Measurements from ENCODE around the gene PSMB7. TPM values are rescaled to one million over a fixed set of nuclear protein-coding genes. Genes with fewer than 3 reads are reported as not detected.

Gene PSMB7
- polyA plus RNA-seq, 1 of the 3 experiments (the other 2 are of a cell fraction), result 357 TPM

- Histone ChIP-seq H4K20me1 (ENCODE audit: insufficient read depth) (peaks cover 74% of the 10 kb centered on the region), H3F3A (replicated peaks; ENCODE audit: insufficient read depth) (peaks cover 29% of the 10 kb centered on the region), H3K9me2 (no peaks in the 10 kb centered on the region), H3K27me3 (ENCODE audit: insufficient read depth) (no peaks in the 10 kb centered on the region), H3K36me3 (replicated peaks in 1 of 2; ENCODE audit: control insufficient read depth in 1 of 2, insufficient read depth in 2 of 2, low read length in 1 of 2) (peaks cover 17 to 53% of the 10 kb centered on the region in 2 experiments), H2AFZ (ENCODE audit: low read depth) (no peak overlapping the region), H3K4me2 (no peak overlapping the region), H3K4me3 (ENCODE audit: low read depth in 2 of 2, low read length in 1 of 2) (no peak overlapping the region), H3K4me1 (ENCODE audit: control insufficient read depth in 1 of 2, insufficient read depth in 2 of 2, low read depth in 1 of 2, low read length in 1 of 2) (peaks cover 0 to under 1% of the 10 kb centered on the region in 2 experiments; a peak in 1 of 4 replicates), H3K27ac (ENCODE audit: low read depth in 2 of 2, low read length in 1 of 2) (no peak overlapping the region), H3K9ac (no peak overlapping the region), H3K9me3 (no peaks in the 10 kb centered on the region), H3K79me2 (ENCODE audit: insufficient read depth) (peaks cover 47% of the 10 kb centered on the region)
- POLR2A ChIA-PET, result no interaction called here
- WGBS (ENCODE audit: low lambda C conversion rate), result 87% methylated on average over 18 of the region's 21 CpGs
- CTCF ChIA-PET, result interaction anchor here (0.8 to 1.8 kb wide), 2 partner anchors 32 to 76 kb away, joined by 3 to 4 read pairs; no protein-coding TSS in a partner anchor
- TF ChIP-seq TAF1 (IDR thresholded peaks at IDR 0.05; ENCODE audit: borderline replicate concordance, low read depth, low read length) (no peak), ZBTB33 (IDR thresholded peaks at IDR 0.05; ENCODE audit: borderline replicate concordance, low read depth) (no peak), MXI1 (IDR thresholded peaks at IDR 0.05; ENCODE audit: low read depth, low read length) (no peak), YY1 (IDR thresholded peaks at IDR 0.05; ENCODE audit: low read depth) (no peak), USF2 (IDR thresholded peaks at IDR 0.05; ENCODE audit: borderline replicate concordance, low read depth, low read length) (no peak), EP300 (IDR thresholded peaks at IDR 0.05; ENCODE audit: borderline replicate concordance in 1 of 2, low read depth in 1 of 2, low read length in 1 of 2) (no peak), NRF1 (IDR thresholded peaks at IDR 0.05; ENCODE audit: low read depth, low read length) (no peak), EZH2phosphoT487 (IDR thresholded peaks at IDR 0.05; ENCODE audit: borderline replicate concordance, low read depth) (no peak), FOXM1 (IDR thresholded peaks at IDR 0.05; ENCODE audit: low read depth) (no peak), JUND (IDR thresholded peaks at IDR 0.05) (no peak), SMC3 (IDR thresholded peaks at IDR 0.05; ENCODE audit: low read depth, low read length) (no peak), RCOR1 (IDR thresholded peaks at IDR 0.05; ENCODE audit: low read length) (no peak), GABPA (IDR thresholded peaks at IDR 0.05; ENCODE audit: low read depth) (no peak)
- DNase-seq, result no peak
These were observed 60.0 kb downstream of the PSMB7 start for GRCh38 chr9:124355039-124355940.
